SIG-M5 (cell line): ENCODE results near the gene SLC15A5.

Experiments
- DNase-seq: peaks from one replicate; lab custom pipeline; 2025; lab: John Stamatoyannopoulos, UW

Gene SLC15A5

DNA sequence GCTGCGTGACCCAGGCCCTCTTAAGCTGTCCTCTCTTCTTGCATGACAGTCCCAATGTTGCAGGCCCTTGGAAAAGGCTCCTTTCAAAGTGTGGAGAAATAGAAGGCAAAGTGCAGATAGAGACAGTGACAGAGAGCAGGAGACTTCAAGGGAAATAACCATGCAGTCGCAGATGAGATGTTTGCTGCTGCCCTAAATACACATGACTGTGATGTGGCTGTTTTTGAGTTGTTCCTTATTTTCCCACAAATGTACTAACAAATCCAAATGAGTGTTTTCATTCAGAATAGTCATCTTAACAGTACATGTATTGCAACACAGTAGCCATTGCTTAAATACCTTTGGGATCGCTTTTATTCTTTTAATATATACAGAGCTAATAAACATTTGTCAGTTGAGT, 101.6 kb downstream of the SLC15A5 start:
- no peak for DNase-seq

GRCh38 chr12:16174282-16174681, 103.2 kb downstream of the SLC15A5 start:
- DNase-seq: no peak

DNA sequence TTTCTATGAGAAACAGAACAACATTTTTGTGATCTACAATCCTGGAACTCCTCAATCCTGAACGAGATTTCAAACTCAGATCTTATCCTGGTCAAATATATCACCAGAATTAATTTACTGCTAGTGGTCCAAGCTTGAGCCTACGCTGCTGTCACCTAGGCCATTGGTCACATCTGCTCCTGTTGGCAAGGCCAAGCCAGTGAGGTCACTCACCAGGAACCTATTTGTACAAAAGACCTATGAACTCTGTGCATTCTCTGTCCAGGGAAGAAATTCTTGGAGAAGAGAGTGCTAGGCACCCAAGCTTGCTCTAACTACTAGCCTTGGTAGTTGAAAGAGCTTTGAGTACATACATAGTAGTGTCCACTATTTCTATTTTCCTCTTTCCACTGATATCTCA, 106.1 kb downstream of the SLC15A5 start:
- DNase-seq: no peak

DNA sequence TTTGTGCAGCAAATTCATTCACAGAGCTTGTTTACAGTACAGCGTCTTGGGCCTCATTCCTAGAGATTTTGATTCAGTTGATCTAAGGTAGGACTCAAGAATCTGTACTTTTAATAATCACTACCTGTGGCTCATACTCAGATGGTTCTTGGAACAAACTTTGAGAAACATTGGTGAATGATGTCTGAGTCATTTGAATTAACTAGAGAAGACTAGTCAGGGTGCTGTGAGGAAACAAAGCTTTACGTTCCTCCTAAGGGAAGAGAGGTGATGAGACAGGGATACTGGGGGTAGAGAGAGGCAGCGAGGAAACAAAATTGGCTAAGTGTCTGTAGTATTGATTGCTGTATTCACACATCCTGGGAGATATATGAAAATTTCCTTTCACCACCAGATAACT, 109.4 kb downstream of the SLC15A5 start:
- no peak for DNase-seq

GRCh38 chr12:16166563-16167470, 110.7 kb downstream of the SLC15A5 start:
- DNase-seq: no peak

- no peak for DNase-seq
These were observed 112.0 kb downstream of the SLC15A5 start for GRCh38 chr12:16165506-16165905.

GRCh38 chr12:16163901-16164300, 113.6 kb downstream of the SLC15A5 start:
- no peak for DNase-seq

GRCh38 chr12:16163146-16163545, 114.3 kb downstream of the SLC15A5 start:
- no peak for DNase-seq

- DNase-seq: no peak
These were observed 117.9 kb downstream of the SLC15A5 start for GRCh38 chr12:16159571-16159970.

- DNase-seq: no peak
These were observed 119.4 kb downstream of the SLC15A5 start for GRCh38 chr12:16158050-16158449.

DNA sequence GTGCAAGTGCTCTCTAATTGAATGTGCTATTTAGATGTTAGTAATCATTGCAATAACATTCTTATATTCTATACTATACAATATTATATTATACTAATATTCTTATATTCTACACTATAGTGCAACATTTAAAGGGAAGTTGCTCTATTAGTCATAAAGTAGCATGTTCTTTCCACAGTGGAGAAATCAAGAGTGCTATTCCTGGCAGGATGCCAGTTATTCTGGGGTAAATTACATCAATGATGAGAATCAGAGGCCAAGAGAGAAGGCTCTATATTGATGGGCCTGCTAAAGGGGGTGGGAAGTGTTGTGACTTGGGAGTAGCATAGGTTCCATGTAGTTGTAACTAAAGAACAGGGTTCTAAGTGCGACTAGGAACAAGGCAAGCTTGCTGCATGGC, 121.5 kb downstream of the SLC15A5 start:
- no peak for DNase-seq

- no peak for DNase-seq
These were observed 122.5 kb downstream of the SLC15A5 start for GRCh38 chr12:16154990-16155389.

GRCh38 chr12:16152885-16153673, 124.4 kb downstream of the SLC15A5 start:
- DNase-seq: no peak

DNA sequence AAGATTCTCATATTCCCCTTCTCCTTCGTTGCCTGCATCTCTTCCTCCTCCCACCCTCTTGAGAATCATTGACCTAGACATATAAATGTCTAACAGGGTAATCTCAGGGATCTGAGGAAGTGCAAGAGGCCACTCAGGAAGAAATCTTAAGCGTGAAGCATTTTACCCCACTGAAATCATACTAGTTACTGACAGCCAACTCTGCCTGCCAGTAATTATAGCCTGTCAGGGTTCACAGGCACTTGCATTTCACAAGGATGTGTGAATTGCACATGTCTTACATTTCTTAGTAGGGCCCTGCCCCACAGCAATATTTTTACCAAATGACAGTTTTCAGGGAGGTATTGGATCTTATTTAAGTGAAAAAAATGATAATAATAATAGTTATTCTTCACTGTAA, 127.2 kb downstream of the SLC15A5 start:
- no peak for DNase-seq

GRCh38 chr12:16148938-16149337, 128.5 kb downstream of the SLC15A5 start:
- DNase-seq: peak; percentile 65
